HG03469 (cell line): ENCODE measurements around the gene SLC36A1.

Source experiments
- ATAC-seq: cut with Tn5 transposase; IDR thresholded peaks from one replicate; pipeline ENCODE4 v1.9.1; 2021; ENCODE audit warnings: mild to moderate bottlenecking, moderate library complexity, moderate number of reproducible peaks; ENCODE audit not compliant: unreplicated experiment

The SLC36A1 gene

DNA sequence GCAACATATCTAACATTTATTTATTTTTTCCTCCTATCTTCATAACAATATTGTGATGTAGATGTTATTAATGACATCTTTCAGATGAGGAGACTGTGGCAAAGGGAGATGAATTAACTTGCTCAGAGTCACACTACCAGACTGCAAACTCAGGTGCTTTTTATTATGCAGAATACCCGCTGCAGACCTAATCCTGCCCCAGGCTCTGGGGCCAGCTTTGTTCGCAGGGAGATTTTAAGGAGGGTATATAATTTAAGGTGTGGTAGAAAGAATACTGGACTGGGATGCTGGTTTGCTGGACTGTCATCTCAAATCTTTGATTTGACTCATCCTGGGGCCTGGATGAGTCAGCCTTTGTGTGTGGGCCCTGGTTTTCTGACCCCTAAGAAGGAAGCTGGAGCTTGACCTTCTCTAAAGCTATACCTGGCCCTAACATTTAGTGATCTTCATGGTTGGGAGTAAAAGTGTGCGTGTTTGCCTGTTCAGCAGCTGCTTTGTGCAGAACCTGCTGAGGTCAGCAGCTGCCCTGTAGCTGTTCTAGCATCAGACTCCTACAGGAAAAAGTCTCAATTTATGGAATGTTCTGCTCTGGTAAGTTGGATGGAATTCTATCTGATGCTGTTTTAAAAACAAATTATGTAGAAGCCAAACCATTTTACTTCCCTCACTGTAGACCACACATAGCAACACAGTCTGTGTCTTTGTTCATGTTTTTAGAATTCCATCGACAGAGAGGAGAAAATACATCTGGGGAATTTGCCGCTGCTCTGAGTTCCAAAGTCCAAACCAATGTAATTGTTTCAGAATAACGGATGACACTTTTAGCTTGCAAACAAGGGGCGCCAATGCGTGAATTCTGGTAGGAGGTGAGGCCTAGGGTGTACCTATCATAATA is 4.5 kb downstream of the SLC36A1 start:
- ATAC-seq, result peak; percentile 57

DNA sequence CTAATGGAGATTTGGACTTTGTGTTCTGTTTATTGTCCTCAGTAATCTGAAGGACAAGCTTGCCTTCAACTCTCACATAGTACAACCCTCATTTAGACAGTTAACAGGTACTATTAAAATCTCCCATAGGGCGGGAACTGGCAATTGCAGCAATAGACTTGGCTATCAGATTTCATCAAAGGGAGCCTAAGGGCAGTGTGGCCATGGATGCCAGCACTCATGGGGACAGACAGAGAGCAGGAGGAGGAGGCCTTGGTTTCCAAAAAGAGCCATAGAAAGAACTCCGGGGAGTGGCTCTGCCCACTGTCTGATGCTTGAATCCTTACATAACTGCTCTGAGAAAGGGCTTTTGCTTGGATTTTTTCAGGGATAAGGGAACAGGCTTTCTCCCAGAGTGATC is 6.8 kb downstream of the SLC36A1 start:
- ATAC-seq, result no peak

DNA sequence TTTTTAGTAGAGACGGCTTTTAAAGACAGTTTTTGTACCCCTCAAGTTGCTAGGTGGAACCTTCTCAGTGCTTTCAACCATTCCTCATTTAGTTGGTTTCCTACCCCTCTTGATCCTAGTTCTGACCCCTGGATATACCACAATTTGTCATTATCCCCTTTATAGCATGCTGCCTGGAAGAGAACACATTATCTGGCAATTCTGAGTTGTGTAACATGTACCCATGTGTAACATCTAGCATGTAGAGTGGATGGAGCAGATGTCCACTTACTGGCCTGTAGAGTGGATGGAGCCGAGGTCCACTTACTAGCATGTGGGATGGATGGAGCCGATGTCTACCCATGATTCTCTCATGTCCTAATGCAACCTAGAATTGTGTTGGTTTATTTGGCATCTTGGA is 7.5 kb downstream of the SLC36A1 start:
- ATAC-seq, result no peak

- no peak for ATAC-seq
These were observed 9.0 kb downstream of the SLC36A1 start for GRCh38 chr5:151456321-151456940.

DNA sequence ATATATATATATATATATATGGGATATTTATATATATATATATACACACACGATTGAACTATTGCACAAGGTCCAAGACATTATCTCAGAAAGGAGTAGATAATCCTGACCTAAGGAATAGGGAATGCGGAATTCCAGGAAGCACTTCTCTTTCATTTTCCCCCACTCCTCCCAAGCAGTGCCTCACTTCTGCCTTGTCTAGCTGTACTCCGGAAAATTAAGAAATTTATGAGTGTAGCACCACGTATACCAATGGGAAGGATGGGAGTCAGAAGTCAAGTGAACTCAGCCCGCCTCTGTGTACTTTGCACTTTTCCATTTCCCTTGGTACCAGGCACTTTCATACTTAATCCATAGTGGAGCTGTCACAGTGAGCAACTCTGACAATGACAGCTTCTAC is 10.9 kb downstream of the SLC36A1 start:
- no peak for ATAC-seq

DNA sequence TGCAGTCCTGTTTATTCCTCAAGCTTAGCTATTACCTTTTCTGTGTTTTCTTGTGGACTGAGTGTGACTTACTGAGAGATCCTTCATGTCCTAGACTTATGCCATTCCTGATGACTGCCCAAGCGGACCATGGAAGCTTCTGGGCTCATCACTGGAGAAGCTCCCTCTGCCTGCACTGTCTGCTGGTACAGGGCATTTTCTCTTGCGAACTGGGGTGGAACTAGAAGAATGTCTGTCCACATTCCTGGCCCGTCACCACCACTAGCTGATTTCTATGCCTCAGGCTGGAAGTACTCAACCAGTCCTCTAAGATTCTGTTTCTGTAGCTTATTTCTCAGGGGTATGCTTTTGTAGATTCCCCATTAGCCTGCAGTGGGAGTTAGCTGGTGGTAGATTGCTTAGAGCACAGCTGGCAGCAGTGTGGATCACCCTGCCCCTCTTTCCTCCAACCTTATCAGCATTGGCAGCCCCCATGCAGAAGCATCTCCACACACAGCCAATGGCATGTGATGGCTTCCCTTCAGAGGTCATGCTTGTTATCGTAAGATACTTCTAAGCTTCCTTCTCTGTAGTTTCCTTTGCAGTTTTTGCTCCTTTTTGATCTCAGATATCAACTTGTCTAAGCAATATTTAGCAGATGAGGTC is 12.4 kb downstream of the SLC36A1 start:
- no peak for ATAC-seq

- ATAC-seq, result peak; percentile 96
These were observed 13.9 kb downstream of the SLC36A1 start for GRCh38 chr5:151461312-151461711.

DNA sequence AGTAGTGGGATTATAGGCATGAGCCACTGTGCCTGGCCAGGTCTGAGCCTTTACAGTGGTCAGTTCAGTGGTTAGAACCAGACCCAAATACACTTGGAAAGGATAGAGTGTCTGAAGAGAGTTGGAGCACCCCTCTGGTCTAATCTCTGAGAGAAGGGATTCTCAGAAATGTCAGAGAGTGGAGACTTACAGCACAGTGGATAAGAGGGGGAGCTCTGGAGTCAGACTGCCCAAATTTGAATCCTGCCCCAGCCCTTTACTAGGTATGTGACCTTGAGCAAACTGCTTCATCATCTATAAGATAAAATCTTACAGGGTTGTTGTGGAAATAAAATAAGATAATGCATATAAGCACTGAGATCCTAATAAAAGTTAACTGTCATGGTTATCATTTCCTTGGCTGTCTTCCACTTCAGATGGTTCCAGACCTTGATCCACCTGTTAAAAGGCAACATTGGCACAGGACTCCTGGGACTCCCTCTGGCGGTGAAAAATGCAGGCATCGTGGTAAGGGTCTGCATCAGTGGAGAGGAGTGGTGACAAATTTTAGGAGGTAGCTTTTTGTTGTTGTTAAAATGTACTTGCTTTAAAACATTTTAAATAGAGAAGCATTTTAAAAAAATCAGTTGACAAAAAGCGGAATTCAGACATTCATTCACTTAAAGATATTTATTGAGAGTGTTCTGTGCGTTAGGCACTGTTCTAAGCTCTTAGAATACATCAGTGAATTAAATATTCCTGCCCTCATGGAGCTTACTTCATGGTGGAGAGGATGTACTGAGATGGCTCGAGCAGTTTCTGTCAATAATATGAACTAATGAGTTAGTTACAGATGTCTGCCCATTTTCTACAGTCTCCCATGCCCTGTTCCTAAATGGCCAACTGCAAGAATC is 16.0 kb downstream of the SLC36A1 start:
- ATAC-seq, result no peak

DNA sequence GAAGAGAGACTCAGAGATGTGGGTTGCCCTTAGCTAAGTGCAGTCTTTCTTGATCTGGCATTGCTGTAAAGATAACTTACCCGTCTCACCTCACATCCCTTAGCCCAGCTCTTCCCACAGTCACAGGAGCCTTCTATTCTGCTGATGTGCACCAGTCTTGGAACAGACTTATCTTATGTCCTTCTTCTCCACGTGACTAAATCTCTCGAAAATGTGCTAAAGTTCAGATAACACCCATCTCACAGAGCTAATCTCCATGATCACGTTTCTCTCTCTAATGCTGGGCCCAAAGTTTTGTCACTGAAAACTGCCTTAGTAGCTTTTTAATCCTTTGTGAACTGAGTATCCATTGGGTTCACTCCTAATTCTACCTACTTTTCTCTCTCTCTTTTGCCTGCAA is 16.7 kb downstream of the SLC36A1 start:
- ATAC-seq, result no peak

GRCh38 chr5:151465476-151465875 is 18.1 kb downstream of the SLC36A1 start:
- ATAC-seq, result no peak

- ATAC-seq, result no peak
These were observed 20.2 kb downstream of the SLC36A1 start for GRCh38 chr5:151467576-151467975.

GRCh38 chr5:151469386-151469785 is 22.0 kb downstream of the SLC36A1 start:
- no peak for ATAC-seq

DNA sequence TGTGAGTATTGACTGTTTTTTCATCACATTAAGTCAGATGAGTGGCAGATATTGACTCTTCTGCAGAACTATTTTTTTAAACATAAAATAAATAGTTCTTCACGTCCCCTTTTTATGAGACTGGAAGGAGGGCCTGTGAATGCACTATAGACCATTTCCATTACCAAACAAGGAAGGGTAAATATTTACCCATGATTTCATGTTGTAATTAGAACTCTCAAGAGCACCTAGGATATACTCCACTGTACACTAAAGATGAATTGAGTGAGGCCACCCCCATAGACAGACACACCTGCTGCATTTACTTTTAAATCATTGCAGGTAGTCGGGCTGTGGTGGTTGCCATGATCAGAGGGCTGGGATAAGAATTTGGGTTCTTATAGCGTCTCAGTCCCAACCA is 22.6 kb downstream of the SLC36A1 start:
- ATAC-seq, result no peak

DNA sequence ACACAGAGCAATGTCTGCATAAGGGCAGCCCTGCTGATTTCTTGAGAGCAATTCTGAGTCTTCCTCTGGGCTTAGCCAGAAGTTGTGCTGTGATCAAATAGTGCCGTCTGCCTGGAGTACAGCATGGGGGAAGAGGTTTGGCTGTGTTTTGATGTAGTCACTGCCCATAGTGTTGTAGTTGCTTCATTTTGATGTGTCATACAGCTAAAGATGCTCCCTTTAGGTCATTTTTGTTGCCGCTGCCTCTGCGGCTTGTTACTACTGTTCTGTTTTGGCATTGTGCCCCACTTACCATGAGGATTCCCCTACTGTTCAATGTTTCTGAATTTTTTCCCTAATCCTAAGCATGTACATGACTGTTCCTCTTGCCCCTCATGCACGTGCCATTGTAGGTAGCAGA is 23.0 kb downstream of the SLC36A1 start:
- no peak for ATAC-seq

GRCh38 chr5:151471276-151471675 is 23.9 kb downstream of the SLC36A1 start:
- no peak for ATAC-seq

DNA sequence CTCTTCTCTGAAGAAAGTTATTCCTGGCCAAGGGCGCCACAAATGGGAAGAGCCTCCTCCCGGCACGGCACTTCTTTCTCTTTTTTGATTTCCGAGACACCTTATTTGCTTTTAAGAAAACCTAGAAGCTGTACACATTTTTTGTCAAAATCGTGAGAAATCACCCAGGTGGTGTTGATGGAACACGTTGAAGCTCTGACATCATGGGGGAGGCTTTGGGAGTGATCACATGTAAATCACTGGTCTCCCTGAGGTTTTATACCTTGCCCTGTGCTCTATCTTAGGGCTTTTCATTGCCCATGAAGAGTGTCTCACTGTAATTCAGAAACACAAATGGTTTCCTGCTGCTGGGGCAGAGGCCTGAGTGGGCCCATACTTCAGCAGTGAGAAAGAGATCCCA is 27.4 kb downstream of the SLC36A1 start:
- ATAC-seq, result no peak

DNA sequence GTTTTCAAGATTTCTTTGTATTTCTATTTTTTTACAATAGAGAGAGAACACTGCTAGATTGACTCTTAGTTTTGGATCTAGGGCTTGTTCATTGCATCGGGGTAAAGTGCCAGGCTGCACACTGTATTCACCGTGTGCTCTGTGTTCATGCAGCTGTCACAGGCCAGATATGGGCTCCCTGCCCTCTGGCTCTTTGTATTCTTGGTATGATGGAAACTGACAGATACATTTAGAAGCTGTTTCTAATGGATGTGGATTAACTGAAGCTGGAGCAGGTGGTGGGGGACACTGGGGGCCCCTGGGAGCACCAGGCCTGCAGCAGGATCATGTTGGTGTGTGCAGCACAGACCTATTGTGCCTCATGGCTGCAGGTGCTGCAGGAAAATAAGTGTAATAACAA is 28.0 kb downstream of the SLC36A1 start:
- ATAC-seq, result no peak

- ATAC-seq, result no peak
These were observed 28.6 kb downstream of the SLC36A1 start for GRCh38 chr5:151476016-151476415.

DNA sequence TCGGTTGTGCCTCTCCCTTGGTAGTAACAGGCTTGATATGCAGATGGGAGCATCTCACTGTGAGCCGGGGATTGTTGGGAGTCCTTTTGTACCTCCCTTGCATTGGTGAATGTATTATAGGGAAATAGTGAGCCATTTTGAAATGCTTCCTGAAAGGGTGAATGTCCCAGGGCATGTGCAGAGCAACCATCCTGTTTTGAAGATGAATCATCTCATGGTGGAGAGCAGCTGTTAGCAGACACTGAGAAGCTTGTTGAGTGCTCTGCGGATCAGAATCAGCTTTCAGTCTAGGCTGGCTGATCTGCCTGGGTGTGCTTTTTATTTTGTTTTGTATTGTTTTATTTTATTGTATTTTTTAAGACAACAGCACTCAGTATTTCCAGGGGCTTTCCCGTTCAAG is 29.7 kb downstream of the SLC36A1 start:
- ATAC-seq, result no peak

- ATAC-seq, result no peak
These were observed 33.2 kb downstream of the SLC36A1 start for GRCh38 chr5:151480384-151481293.
